Bronchial epithelial cell (primary cell): ENCODE results near the gene AANAT. TPM values are rescaled to one million over a fixed set of nuclear protein-coding genes. Genes with fewer than 3 reads are reported as not detected.

Experiments used
- DNase-seq: peaks from one replicate; pipeline ENCODE4 v3.0.0-alpha.2; 2010; ENCODE audit warnings: low read depth
- FAIRE-seq: peaks from 2 replicates; lab custom pipeline; 2011; peaks lifted over from hg19 to GRCh38; lab: Jason Lieb, UNC
- H3K27me3 ChIP-seq: 2 replicates; pipeline ENCODE4 v1.5.1; 2011; ENCODE audit warnings: low read length; ENCODE audit not compliant: control insufficient read depth, insufficient read depth
- H3K36me3 ChIP-seq: 2 replicates; pipeline ENCODE4 v1.5.1; 2011; ENCODE audit warnings: low read length; ENCODE audit not compliant: control insufficient read depth, insufficient read depth
- H3K4me3 ChIP-seq: 2 replicates; pipeline ENCODE4 v1.5.1; 2011; ENCODE audit warnings: mild to moderate bottlenecking, low read depth, low read length, control low read depth
- CTCF ChIP-seq: IDR thresholded peaks from 2 replicates; pipeline ENCODE4 v1.5.1; 2011; ENCODE audit warnings: mild to moderate bottlenecking, moderate library complexity, low read length, control low read depth, inconsistent platforms; ENCODE audit not compliant: insufficient read depth, severe bottlenecking
- total RNA-seq: library from RNA; depleted of rRNA; stranded (reverse); fragments of >200 nt; gene quantifications from 2 replicates; pipeline ENCODE4 v1.2.1, GENCODE V29; 2014

The AANAT gene
- total RNA-seq, 1 donor from 2014 or later, result not detected

- TF ChIP-seq CTCF, result no peak
- Histone ChIP-seq H3K36me3 (peaks cover 18% of the 10 kb centered on the region), H3K27me3 (no peaks in the 10 kb centered on the region), H3K4me3 (no peak overlapping the region)
- FAIRE-seq (no peak), DNase-seq (no peak)
These were observed 1.2 kb downstream of the AANAT start for GRCh38 chr17:76468634-76469010.

GRCh38 chr17:76469076-76469990, 1.9 kb downstream of the AANAT start:
- DNase-seq (no peak), FAIRE-seq (no peak)
- TF ChIP-seq CTCF, result no peak
- Histone ChIP-seq H3K27me3 (no peaks in the 10 kb centered on the region), H3K36me3 (peaks cover 24% of the 10 kb centered on the region), H3K4me3 (no peak overlapping the region)

- H3K36me3 ChIP-seq, result peaks cover 30% of the 10 kb centered on the region
- no peak for TF ChIP-seq CTCF
- H3K27me3 ChIP-seq, result no peaks in the 10 kb centered on the region
- H3K4me3 ChIP-seq, result no peak overlapping the region
- DNase-seq (no peak), FAIRE-seq (no peak)
These were observed 2.8 kb downstream of the AANAT start for GRCh38 chr17:76469991-76470739.

- no peak overlapping the region for H3K4me3 ChIP-seq
- no peaks in the 10 kb centered on the region for H3K27me3 ChIP-seq
- DNase-seq (no peak), FAIRE-seq (no peak)
- H3K36me3 ChIP-seq, result peaks cover 34% of the 10 kb centered on the region
- no peak for TF ChIP-seq CTCF
These were observed 4.3 kb downstream of the AANAT start for GRCh38 chr17:76471498-76472257.

- no peak overlapping the region for H3K4me3 ChIP-seq
- FAIRE-seq (no peak), DNase-seq (no peak)
- no peaks in the 10 kb centered on the region for H3K27me3 ChIP-seq
- H3K36me3 ChIP-seq, result peaks cover 34% of the 10 kb centered on the region
- no peak for TF ChIP-seq CTCF
These were observed 4.8 kb downstream of the AANAT start for GRCh38 chr17:76472258-76472645.
